ENCODE measurements around the gene MYL6. TPM values are rescaled to one million over a fixed set of nuclear protein-coding genes. Genes with fewer than 3 reads are reported as not detected.
A peak's percentile ranks its signal among the peaks of the same experiment; 100 is the strongest.

Gene MYL6
- total and polyA plus RNA-seq, 4 donors: 1,811 to 7,311 (median 4,603) TPM

DNA sequence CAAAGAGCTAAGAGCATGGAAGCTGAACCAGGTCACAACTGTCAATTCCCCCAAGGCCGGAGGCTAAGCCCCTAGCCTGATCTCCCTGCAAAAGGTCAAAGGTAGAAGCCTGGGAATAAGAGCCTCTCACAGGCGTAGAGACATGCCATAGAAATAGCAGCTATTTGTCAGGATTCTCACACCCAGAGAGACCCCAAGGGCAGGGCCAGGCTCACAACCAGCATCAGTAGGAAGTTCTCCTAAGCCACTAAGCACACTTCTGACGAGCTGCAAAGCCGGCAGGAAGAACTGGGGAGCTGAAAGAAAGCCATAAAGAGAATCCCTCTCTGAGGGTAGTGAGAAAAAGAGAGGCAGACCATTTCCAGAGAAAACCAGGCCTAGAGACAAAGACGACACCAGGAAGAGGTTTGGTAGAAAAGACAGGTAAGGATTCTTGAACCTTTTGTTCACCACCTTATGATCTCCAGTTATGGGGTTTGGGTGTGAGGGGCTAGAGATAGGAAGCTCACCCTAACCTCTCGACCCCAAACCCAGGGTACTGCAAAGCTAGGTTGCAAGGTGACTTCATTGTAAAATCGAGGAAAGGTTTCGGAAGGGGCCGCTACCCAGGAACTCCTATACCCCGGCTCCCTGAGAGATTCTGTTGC, 30.1 kb downstream of the MYL6 start:
- no peaks in the 10 kb centered on the region for H3K27me3 ChIP-seq (ENCODE audit: control insufficient read depth in 1 of 2, insufficient read depth in 2 of 2, low read length in 1 of 2)
- peak overlapping the region; percentile 54 to 94 for H3K4me3 ChIP-seq (ENCODE audit: low read length in 2 of 2)
- peaks cover 6 to 9% of the 10 kb centered on the region in 2 donors for H3K36me3 ChIP-seq (ENCODE audit: control insufficient read depth in 1 of 2, insufficient read depth in 2 of 2, low read length in 1 of 2)
- H3K4me1 ChIP-seq (ENCODE audit: control insufficient read depth in 1 of 2, insufficient read depth in 2 of 2, low read length in 2 of 2): no peaks in the 10 kb centered on the region
- DNase-seq: no peak
- no peak for ATAC-seq (ENCODE audit: low FRiP score)
- WGBS, 2 donors: 8 to 9% methylated on average over 10 of the region's 10 CpGs
- H3K27ac ChIP-seq (ENCODE audit: low read depth in 1 of 2, low read length in 2 of 2): peak overlapping the region; percentile 1 to 76
- H3K9me3 ChIP-seq (ENCODE audit: control insufficient read depth, low read length): no peaks in the 10 kb centered on the region
- intact Hi-C loops (cut with DNase I): loop anchor here (2.0 kb wide), 3 partner anchors 27 to 69 kb away; partner anchors contain the start of gene ZC3H10 (in 1 of the 2)

DNA sequence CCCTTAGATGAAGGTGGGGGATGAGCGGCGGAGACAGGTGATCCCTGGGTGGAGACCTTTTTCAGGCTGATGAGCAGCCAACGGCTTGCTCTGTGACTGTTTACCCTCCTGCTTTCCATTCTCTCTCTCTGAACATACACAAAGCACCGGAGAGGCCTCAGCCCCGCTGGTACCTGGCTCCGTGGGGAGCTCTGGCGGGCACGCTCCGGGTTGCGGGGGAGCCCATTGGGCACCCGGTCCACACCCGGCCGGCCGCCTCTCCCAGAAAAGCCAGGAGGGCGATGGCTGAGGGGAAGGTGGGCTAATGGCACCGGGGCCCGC, 30.6 kb downstream of the MYL6 start:
- H3K36me3 ChIP-seq (ENCODE audit: control insufficient read depth in 1 of 2, insufficient read depth in 2 of 2, low read length in 1 of 2): peaks cover 6 to 7% of the 10 kb centered on the region in 2 donors
- peak overlapping the region; percentile 54 to 94 for H3K4me3 ChIP-seq (ENCODE audit: low read length in 2 of 2)
- intact Hi-C loops (cut with DNase I): loop anchor here (1.0 to 2.0 kb wide), 4 partner anchors 28 to 70 kb away; partner anchors contain the start of gene ZC3H10 (in 1 of the 2)
- DNase-seq (no peak), ATAC-seq (ENCODE audit: low FRiP score) (peak; percentile 3)
- no peaks in the 10 kb centered on the region for H3K9me3 ChIP-seq (ENCODE audit: control insufficient read depth, low read length)
- 1% methylated on average over 17 of the region's 17 CpGs for WGBS, 2 donors
- no peaks in the 10 kb centered on the region for H3K27me3 ChIP-seq (ENCODE audit: control insufficient read depth in 1 of 2, insufficient read depth in 2 of 2, low read length in 1 of 2)
- H3K4me1 ChIP-seq (ENCODE audit: control insufficient read depth in 1 of 2, insufficient read depth in 2 of 2, low read length in 2 of 2): no peaks in the 10 kb centered on the region
- H3K27ac ChIP-seq (ENCODE audit: low read depth in 1 of 2, low read length in 2 of 2): peak overlapping the region; percentile 1 to 76

DNA sequence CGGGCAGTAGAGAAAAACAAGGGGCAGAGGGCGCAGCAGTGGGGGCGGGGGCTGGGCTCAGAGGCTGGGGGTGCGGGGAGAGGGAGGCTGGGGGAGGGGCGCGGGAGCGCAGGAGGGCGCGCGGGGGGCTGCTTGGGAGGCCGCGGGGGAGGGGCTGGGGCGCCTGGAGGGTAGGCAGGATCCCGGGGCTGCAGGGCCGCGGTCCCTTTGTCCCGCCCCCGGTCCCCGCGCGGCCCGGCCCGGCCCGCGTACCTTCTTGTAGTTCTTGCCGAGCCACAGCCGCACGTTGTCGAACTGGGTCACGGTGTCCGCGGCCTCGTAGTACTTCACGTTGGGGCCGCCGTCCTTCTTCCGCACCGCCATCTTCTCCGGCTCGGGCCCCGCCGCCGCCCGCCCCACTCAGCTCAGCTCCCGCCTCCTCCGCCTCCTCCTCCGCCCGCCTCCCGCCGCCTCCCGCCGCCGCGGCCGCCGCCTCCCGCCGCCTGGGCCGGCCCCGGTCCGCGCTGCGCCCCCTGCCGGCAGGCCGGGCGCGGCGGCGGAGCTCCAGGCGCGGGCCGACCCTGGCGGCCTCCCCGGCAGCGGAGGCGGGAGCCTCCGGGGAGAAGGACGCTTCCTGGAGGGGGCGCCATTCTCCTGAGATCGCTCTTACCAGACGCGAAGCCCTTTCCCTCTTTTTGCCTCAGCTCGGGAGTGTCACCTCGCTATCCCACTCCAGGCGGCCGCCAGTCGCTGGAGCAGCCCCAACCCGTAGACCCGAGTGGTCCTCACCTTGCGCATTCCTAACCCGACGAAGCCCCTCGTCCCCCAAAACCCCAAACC, 31.1 kb downstream of the MYL6 start, which contains the start of gene SMARCC2:
TSS of gene SMARCC2 (minus strand) at position 385 of the 819 bp plus-strand sequence. CDS start at position 363, 22 bp downstream.
- H3K4me3 ChIP-seq (ENCODE audit: low read length in 2 of 2): peak within 1 kb of the TSS; percentile 54 to 94
- 1% methylated on average over 55 to 93 of the region's 93 CpGs for WGBS, 2 donors
- no peaks in the 10 kb centered on the region for H3K9me3 ChIP-seq (ENCODE audit: control insufficient read depth, low read length)
- DNase-seq: peak; percentile 94 to 96
- H3K36me3 ChIP-seq (ENCODE audit: control insufficient read depth in 1 of 2, insufficient read depth in 2 of 2, low read length in 1 of 2): peaks cover 3 to 4% of the 10 kb centered on the region in 2 donors
- H3K4me1 ChIP-seq (ENCODE audit: control insufficient read depth in 1 of 2, insufficient read depth in 2 of 2, low read length in 2 of 2): no peaks in the 10 kb centered on the region
- ATAC-seq (ENCODE audit: low FRiP score): peak; percentile 94
- intact Hi-C loops (cut with DNase I): loop anchor here (1.0 to 2.0 kb wide), 4 partner anchors 29 to 71 kb away; partner anchors contain the start of gene ZC3H10 (in 1 of the 2)
- peak within 1 kb of the TSS; percentile 62 to 99 for H3K27ac ChIP-seq (ENCODE audit: low read depth in 1 of 2, low read length in 2 of 2)
- no peaks in the 10 kb centered on the region for H3K27me3 ChIP-seq (ENCODE audit: control insufficient read depth in 1 of 2, insufficient read depth in 2 of 2, low read length in 1 of 2)

DNA sequence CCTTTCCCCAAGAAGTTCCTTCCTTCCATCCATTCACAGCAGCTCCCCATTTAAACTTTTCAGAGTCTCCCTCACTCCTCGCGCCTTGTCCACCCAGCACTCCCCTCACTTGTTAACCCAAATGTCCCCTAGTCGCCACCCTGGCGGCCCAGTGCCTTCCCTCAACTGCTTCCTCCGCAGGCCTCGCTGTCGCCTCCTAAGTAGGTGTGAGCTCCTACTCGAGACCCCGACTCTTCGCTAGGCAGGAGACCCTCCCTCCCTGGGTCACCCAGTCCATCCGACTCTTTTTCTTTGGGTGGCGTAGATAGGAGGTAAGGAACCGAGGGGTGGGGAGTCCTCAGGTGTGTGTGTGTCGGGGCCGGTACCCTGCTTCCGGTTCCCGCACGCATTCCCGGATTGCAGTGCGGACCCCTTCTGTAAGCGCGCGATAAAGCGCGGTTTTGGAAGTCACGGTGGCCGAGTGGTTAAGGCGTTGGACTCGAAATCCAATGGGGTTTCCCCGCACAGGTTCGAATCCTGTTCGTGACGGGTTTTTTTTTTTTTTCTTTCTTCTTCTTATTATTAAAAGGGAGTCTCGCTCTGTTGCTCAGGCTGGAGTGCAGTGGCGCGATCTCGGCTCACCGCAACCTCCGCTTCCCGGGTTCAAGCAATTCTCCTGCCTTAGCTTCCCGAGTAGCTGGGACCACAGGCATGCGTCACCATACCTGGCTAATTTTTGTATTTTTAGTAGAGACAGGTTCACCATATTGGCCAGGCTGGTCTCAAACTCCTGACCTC, 31.9 kb downstream of the MYL6 start:
- ATAC-seq (ENCODE audit: low FRiP score): peak; percentile 84
- DNase-seq: peak; percentile 82 to 94
- peaks cover 0 to 2% of the 10 kb centered on the region in 2 donors for H3K36me3 ChIP-seq (ENCODE audit: control insufficient read depth in 1 of 2, insufficient read depth in 2 of 2, low read length in 1 of 2)
- no peaks in the 10 kb centered on the region for H3K4me1 ChIP-seq (ENCODE audit: control insufficient read depth in 1 of 2, insufficient read depth in 2 of 2, low read length in 2 of 2)
- 0 to 1% methylated on average over 42 of the region's 42 CpGs for WGBS, 2 donors
- H3K27ac ChIP-seq (ENCODE audit: low read depth in 1 of 2, low read length in 2 of 2): peak overlapping the region; percentile 62 to 99
- H3K9me3 ChIP-seq (ENCODE audit: control insufficient read depth, low read length): no peaks in the 10 kb centered on the region
- H3K4me3 ChIP-seq (ENCODE audit: low read length in 2 of 2): peak overlapping the region; percentile 33 to 94
- intact Hi-C loops (cut with DNase I): loop anchor here (1.0 to 5.0 kb wide), 7 partner anchors 29 to 275 kb away; partner anchors contain the start of genes ANKRD52 (in 1 of the 2) and ZC3H10 (in 1 of the 2)
- no peaks in the 10 kb centered on the region for H3K27me3 ChIP-seq (ENCODE audit: control insufficient read depth in 1 of 2, insufficient read depth in 2 of 2, low read length in 1 of 2)

DNA sequence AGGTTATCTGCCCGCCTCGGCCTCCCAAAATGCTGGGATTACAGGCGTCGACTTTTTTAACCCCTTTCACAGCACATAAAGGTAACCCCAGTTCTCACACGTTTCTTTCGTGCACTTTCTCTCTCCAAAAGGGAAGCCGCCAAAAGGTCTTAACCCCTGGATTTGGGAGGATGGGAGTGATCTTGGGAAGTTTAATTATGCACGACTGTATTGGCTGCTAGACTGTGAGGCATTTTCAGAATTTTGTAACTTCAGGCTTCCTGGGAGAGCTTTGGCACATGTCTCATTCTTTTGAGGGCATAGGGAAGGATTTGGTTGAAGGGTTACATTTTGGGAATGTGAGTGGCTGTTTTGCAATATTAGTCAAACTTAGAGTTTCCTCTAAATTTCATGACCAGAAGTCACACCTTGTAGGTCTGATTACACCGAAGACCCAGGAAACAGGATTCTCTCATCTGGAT, 32.6 kb downstream of the MYL6 start:
- Histone ChIP-seq H3K27ac (ENCODE audit: low read depth in 1 of 2, low read length in 2 of 2) (peak overlapping the region in 1 of 2 donors; percentile 34), H3K4me3 (ENCODE audit: low read length in 2 of 2) (peak overlapping the region in 1 of 2 donors; percentile 33), H3K27me3 (ENCODE audit: control insufficient read depth in 1 of 2, insufficient read depth in 2 of 2, low read length in 1 of 2) (no peaks in the 10 kb centered on the region), H3K4me1 (ENCODE audit: control insufficient read depth in 1 of 2, insufficient read depth in 2 of 2, low read length in 2 of 2) (no peaks in the 10 kb centered on the region), H3K9me3 (ENCODE audit: control insufficient read depth, low read length) (no peaks in the 10 kb centered on the region), H3K36me3 (ENCODE audit: control insufficient read depth in 1 of 2, insufficient read depth in 2 of 2, low read length in 1 of 2) (peaks cover 0 to 1% of the 10 kb centered on the region in 2 donors)
- no peak for DNase-seq
- ATAC-seq (ENCODE audit: low FRiP score): no peak
- WGBS, 2 donors: 15 to 21% methylated on average over 9 of the region's 9 CpGs
- intact Hi-C loops (cut with DNase I): loop anchor here (2.0 to 5.0 kb wide), 3 partner anchors 37 to 274 kb away; partner anchors contain the start of gene ANKRD52 (in 1 of the 2)

DNA sequence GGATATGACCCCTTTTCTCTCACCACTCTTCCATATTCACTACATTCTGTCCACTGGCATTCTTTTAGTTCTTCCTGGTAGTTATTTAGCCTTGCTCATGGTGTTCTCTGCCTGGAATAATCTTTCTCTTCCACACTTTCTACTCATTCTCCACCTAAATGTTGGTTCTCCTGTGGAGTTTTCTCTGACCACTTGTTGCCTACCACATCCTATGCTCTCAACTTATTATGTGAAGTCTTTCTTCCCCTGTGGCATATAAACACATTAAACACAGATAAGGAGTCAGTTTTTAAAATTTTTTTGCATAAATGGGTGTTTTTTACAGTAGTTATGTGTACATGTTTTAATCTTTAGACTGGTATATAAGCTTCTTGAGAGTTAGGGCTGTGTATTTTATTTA, 34.4 kb downstream of the MYL6 start:
- H3K36me3 ChIP-seq (ENCODE audit: control insufficient read depth in 1 of 2, insufficient read depth in 2 of 2, low read length in 1 of 2): no peaks in the 10 kb centered on the region
- H3K4me1 ChIP-seq (ENCODE audit: control insufficient read depth in 1 of 2, insufficient read depth in 2 of 2, low read length in 2 of 2): no peaks in the 10 kb centered on the region
- H3K4me3 ChIP-seq (ENCODE audit: low read length in 2 of 2): no peak overlapping the region
- no peaks in the 10 kb centered on the region for H3K27me3 ChIP-seq (ENCODE audit: control insufficient read depth in 1 of 2, insufficient read depth in 2 of 2, low read length in 1 of 2)
- ATAC-seq (ENCODE audit: low FRiP score) (no peak), DNase-seq (no peak)
- H3K9me3 ChIP-seq (ENCODE audit: control insufficient read depth, low read length): no peaks in the 10 kb centered on the region
- intact Hi-C loops (cut with DNase I): loop anchor here in 1 of 2 donors (5.0 kb wide), 1 partner anchor 35 kb away; no protein-coding TSS in a partner anchor
- no peak overlapping the region for H3K27ac ChIP-seq (ENCODE audit: low read depth in 1 of 2, low read length in 2 of 2)

DNA sequence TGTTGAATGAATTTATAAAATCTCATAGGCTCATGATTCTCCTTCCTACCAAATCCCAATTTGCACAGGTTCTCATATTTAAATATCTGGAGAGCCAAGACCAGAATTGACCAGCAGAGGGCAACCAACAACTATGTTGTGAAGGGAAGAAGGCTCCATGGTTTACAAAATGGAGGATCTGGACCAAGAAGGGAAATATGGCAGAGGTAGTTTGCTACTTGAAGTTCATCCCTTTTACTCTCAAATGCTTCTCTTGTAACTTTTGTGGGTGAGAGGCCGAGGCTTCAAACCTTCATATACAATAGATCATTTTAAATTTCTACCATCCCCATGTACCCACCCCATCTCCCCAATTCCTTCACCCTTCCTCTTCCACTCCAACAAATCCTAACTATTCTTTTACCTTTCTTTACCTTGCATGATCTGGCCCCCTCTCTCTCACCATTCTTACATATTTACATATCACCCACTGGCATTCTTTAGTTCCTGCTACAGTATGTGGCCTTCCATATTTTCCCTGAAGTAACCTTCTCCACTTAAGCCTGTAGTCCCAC, 34.9 kb downstream of the MYL6 start:
- no peak overlapping the region for H3K27ac ChIP-seq (ENCODE audit: low read depth in 1 of 2, low read length in 2 of 2)
- intact Hi-C loops (cut with DNase I): loop anchor here (1.0 to 5.0 kb wide), 2 partner anchors 31 to 34 kb away; partner anchors contain the start of gene NABP2 (in 1 of the 2)
- DNase-seq (peak in 1 of 2 donors; percentile 80), ATAC-seq (ENCODE audit: low FRiP score) (peak; percentile 50)
- no peaks in the 10 kb centered on the region for H3K36me3 ChIP-seq (ENCODE audit: control insufficient read depth in 1 of 2, insufficient read depth in 2 of 2, low read length in 1 of 2)
- no peaks in the 10 kb centered on the region for H3K9me3 ChIP-seq (ENCODE audit: control insufficient read depth, low read length)
- H3K27me3 ChIP-seq (ENCODE audit: control insufficient read depth in 1 of 2, insufficient read depth in 2 of 2, low read length in 1 of 2): no peaks in the 10 kb centered on the region
- H3K4me1 ChIP-seq (ENCODE audit: control insufficient read depth in 1 of 2, insufficient read depth in 2 of 2, low read length in 2 of 2): no peaks in the 10 kb centered on the region
- 33 to 48% methylated on average over 1 of the region's 1 CpG for WGBS, 2 donors
- H3K4me3 ChIP-seq (ENCODE audit: low read length in 2 of 2): no peak overlapping the region
